A673 (cell line): ENCODE measurements around the gene SCD5. TPM values are rescaled to one million over a fixed set of nuclear protein-coding genes. Genes with fewer than 3 reads are reported as not detected.

Experiments used
- BruUV-seq: library from RNA; stranded (reverse); fragments of 400-500 nt; replicated peaks from 2 replicates; lab custom pipeline; 2021; lab: Mats Ljungman, UMichigan
- CTCF ChIA-PET: fragments of 300-600 bp; sonication (Branson Sonifier 250); formaldehyde crosslinking; loops from one replicate; lab custom pipeline; 2022; ENCODE audit warnings: antibody characterized with exemption; lab: Charles Lee
- POLR2A ChIA-PET: fragments of 300-600 bp; sonication (Branson Sonifier 250); formaldehyde crosslinking; loops from one replicate; lab custom pipeline; 2022; ENCODE audit warnings: antibody characterized with exemption; ENCODE audit not compliant: low non-redundant PET; lab: Charles Lee
- DNase-seq: peaks from one replicate; pipeline ENCODE4 v3.0.0-alpha.2; 2015; ENCODE audit warnings: low spot score
- H3K27ac ChIP-seq: fragments of 200-600 bp; sonication (generic); 2 replicates; pipeline ENCODE4 v1.5.1; 2016; ENCODE audit warnings: mixed run types, low read depth, mild to moderate bottlenecking, mixed read lengths, antibody characterized with exemption, low read length; ENCODE audit not compliant: poor library complexity, severe bottlenecking
- H3K27me3 ChIP-seq: fragments of 200-600 bp; sonication (generic); replicated peaks from 2 replicates; pipeline ENCODE4 v1.6.1; 2017; ENCODE audit warnings: mixed run types, low read depth, mild to moderate bottlenecking, mixed read lengths, antibody characterized with exemption, low read length; ENCODE audit not compliant: insufficient read depth, poor library complexity
- H3K36me3 ChIP-seq: fragments of 200-600 bp; sonication (generic); 2 replicates; pipeline ENCODE4 v1.6.1; 2016; ENCODE audit warnings: mixed run types, mild to moderate bottlenecking, mixed read lengths, antibody characterized with exemption, low read length; ENCODE audit not compliant: insufficient read depth, poor library complexity, severe bottlenecking
- H3K4me1 ChIP-seq: fragments of 200-600 bp; sonication (generic); 2 replicates; pipeline ENCODE4 v1.6.1; 2017; ENCODE audit warnings: mixed run types, mild to moderate bottlenecking, mixed read lengths, antibody characterized with exemption, low read length; ENCODE audit not compliant: insufficient read depth, poor library complexity, severe bottlenecking
- H3K4me3 ChIP-seq: fragments of 200-600 bp; sonication (generic); 2 replicates; pipeline ENCODE4 v1.5.1; 2016; ENCODE audit warnings: low read depth, mixed run types, mild to moderate bottlenecking, mixed read lengths, low read length; ENCODE audit not compliant: poor library complexity, severe bottlenecking
- H3K9me3 ChIP-seq: fragments of 200-600 bp; sonication (generic); 2 replicates; pipeline ENCODE4 v1.6.1; 2016; ENCODE audit warnings: mixed run types, low read depth, mild to moderate bottlenecking, mixed read lengths, antibody characterized with exemption, low read length; ENCODE audit not compliant: poor library complexity, severe bottlenecking
- EZH2 ChIP-seq: fragments of 200-600 bp; sonication (generic); IDR thresholded peaks from 2 replicates; pipeline ENCODE4 v1.6.1; 2017; ENCODE audit warnings: borderline replicate concordance, low read depth, mild to moderate bottlenecking, mixed read lengths, antibody characterized with exemption, low read length; ENCODE audit not compliant: poor library complexity, severe bottlenecking
- intact Hi-C: fragments of 100-400 bp; cut with micrococcal nuclease; formaldehyde crosslinking; loops from one replicate; pipeline ENCODE4 v1.10.0; 2022; ENCODE audit not compliant: unreplicated experiment
- total RNA-seq: library from RNA; stranded (reverse); gene quantifications from 2 replicates; pipeline ENCODE4 v1.2.3, GENCODE V29; 2021
- TF ChIP-seq, protein P1 (sequence below): fragments of 300-800, 200-600 bp; sonication (generic); conservative IDR thresholded peaks from 2 replicates; pipeline ENCODE4 v1.5.1; 2017; ENCODE audit warnings: low read depth, mild to moderate bottlenecking, antibody characterized with exemption, low read length, moderate library complexity, mixed read lengths

SCD5 gene
- total RNA-seq, 1 experiment from 2014 or later: 15.8 TPM

DNA sequence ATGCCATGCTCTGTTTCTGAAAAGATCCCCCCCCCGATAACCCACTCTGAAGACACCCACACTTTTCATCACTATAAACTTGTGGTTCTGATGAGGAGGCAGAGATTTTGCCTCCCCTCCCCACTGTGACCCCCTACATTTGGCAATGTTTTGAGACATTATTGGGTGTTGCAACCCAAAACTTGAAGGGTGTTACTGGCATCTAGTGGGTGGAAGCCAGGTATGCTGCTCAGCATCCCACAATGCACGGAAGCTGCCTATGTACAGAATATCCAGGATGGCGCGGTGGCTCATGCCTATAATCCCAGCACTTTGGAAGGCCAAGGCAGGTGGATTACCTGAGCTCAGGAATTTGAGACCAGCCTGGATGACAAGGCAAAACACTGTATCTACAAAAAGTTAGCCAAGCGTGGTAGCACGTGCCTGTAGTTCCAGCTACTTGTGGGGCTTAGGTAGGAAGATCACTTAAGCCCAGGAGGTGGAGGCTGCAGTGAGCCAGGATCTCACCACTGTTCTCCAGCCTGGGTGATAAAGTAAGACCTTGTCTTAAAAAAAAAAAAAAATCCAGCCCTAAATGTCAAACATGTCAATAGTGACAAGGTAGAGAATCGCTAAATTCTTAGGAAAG is 87.3 kb downstream of the SCD5 start:
- Histone ChIP-seq H3K9me3 (no peaks in the 10 kb centered on the region), H3K4me1 (no peaks in the 10 kb centered on the region), H3K4me3 (no peak overlapping the region), H3K27me3 (no peaks in the 10 kb centered on the region), H3K27ac (no peak overlapping the region), H3K36me3 (no peaks in the 10 kb centered on the region)
- ChIA-PET POLR2A (no interaction called here), CTCF (no interaction called here)
- intact Hi-C loops: no loop called here
- TF ChIP-seq, protein P1, sequence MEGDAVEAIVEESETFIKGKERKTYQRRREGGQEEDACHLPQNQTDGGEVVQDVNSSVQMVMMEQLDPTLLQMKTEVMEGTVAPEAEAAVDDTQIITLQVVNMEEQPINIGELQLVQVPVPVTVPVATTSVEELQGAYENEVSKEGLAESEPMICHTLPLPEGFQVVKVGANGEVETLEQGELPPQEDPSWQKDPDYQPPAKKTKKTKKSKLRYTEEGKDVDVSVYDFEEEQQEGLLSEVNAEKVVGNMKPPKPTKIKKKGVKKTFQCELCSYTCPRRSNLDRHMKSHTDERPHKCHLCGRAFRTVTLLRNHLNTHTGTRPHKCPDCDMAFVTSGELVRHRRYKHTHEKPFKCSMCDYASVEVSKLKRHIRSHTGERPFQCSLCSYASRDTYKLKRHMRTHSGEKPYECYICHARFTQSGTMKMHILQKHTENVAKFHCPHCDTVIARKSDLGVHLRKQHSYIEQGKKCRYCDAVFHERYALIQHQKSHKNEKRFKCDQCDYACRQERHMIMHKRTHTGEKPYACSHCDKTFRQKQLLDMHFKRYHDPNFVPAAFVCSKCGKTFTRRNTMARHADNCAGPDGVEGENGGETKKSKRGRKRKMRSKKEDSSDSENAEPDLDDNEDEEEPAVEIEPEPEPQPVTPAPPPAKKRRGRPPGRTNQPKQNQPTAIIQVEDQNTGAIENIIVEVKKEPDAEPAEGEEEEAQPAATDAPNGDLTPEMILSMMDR: no peak
- no peak for TF ChIP-seq EZH2
- DNase-seq: no peak
- no TSS peak for BruUV-seq

DNA sequence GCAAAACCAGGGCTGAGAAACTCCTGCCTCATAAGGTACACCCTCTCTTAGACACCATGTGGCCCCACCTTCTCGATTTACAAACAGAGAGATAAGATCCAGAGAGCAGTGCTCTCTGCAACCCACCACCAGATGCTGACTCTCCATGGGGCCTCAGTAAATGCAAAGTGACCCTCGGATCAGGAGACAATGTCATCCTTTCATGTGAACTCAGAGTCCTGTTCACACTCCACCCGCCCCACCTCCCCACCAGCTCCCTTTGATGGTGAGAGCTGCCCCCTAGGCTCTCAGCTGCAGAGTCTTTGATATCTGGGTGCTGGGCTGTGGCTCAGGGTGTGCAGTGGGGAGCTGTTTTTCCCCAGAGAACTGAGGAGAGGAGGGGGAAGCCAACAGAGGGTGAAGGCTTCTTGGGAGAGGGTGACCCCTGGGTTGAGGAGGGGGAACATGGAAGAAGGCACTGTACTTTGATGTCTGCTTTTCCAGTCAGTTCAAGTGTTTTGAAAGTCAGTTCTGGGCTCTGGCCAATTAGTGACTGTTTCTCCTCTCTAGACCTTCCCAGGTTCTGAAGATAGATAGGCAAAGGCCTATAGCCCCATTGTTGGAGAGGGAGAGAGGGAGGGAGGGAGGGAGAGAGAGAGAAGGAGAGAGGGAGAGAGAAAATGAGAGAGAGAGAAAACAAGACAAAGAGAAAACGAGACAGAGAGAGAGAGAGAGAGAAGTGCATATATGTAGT is 88.2 kb downstream of the SCD5 start:
- CTCF ChIA-PET: no interaction called here
- Histone ChIP-seq H3K27me3 (no peaks in the 10 kb centered on the region), H3K4me1 (no peaks in the 10 kb centered on the region), H3K27ac (no peak overlapping the region), H3K36me3 (no peaks in the 10 kb centered on the region), H3K9me3 (no peaks in the 10 kb centered on the region), H3K4me3 (no peak overlapping the region)
- intact Hi-C loops: no loop called here
- BruUV-seq: no TSS peak
- no peak for DNase-seq
- no peak for TF ChIP-seq EZH2
- TF ChIP-seq, protein P1: no peak
- POLR2A ChIA-PET: no interaction called here

DNA sequence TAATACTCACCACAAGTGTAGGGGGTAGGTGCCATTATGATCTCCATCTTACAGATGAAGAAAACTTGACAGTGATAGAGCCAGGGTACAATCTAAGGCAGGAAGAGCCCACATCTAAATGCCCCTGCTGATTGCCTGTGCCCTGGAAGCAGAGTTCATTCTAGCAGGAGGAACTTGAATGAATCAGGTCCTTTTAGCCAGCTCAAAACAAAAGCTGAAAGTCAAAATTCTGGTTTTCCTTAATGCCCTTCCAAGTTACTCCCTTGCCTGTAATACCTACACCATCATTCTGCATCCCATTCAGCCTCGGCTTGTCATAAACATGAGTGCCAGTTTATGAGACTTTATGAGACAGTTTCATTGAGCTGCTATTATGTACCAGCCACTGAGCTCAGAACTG is 89.6 kb downstream of the SCD5 start:
- POLR2A ChIA-PET: no interaction called here
- Histone ChIP-seq H3K9me3 (no peaks in the 10 kb centered on the region), H3K4me3 (no peak overlapping the region), H3K27me3 (no peaks in the 10 kb centered on the region), H3K36me3 (no peaks in the 10 kb centered on the region), H3K27ac (no peak overlapping the region), H3K4me1 (no peaks in the 10 kb centered on the region)
- intact Hi-C loops: no loop called here
- no TSS peak for BruUV-seq
- CTCF ChIA-PET: no interaction called here
- TF ChIP-seq, protein P1: no peak
- no peak for TF ChIP-seq EZH2
- DNase-seq: no peak
